GM06990 (cell line): ENCODE data around the gene SPIN3.
"Not testable (repeated sequence)": the region's sequence is repeated elsewhere in the genome, so short reads cannot be mapped to it uniquely, and the experiment has no call there.

Source experiments
- DNase-seq: peaks from one replicate; pipeline ENCODE4 v3.0.0-alpha.2; 2011; ENCODE audit not compliant: insufficient read length; ENCODE audit errors: extremely low read depth
- H3K27me3 ChIP-seq: replicated peaks from 2 replicates; pipeline ENCODE4 v1.6.0; 2011; ENCODE audit warnings: low read length; ENCODE audit not compliant: control insufficient read depth, insufficient read depth
- H3K36me3 ChIP-seq: 2 replicates; pipeline ENCODE4 v1.5.1; 2011; ENCODE audit warnings: low read length; ENCODE audit not compliant: control insufficient read depth, insufficient read depth
- H3K4me3 ChIP-seq: replicated peaks from 2 replicates; pipeline ENCODE4 v1.5.1; 2011; ENCODE audit warnings: low read depth, mild to moderate bottlenecking, control low read depth, low read length
- CTCF ChIP-seq: IDR thresholded peaks from 2 replicates; pipeline ENCODE4 v1.5.1; 2011; ENCODE audit warnings: low read length, control low read depth, mild to moderate bottlenecking, inconsistent platforms; ENCODE audit not compliant: insufficient read depth, poor library complexity, severe bottlenecking

The SPIN3 gene

DNA sequence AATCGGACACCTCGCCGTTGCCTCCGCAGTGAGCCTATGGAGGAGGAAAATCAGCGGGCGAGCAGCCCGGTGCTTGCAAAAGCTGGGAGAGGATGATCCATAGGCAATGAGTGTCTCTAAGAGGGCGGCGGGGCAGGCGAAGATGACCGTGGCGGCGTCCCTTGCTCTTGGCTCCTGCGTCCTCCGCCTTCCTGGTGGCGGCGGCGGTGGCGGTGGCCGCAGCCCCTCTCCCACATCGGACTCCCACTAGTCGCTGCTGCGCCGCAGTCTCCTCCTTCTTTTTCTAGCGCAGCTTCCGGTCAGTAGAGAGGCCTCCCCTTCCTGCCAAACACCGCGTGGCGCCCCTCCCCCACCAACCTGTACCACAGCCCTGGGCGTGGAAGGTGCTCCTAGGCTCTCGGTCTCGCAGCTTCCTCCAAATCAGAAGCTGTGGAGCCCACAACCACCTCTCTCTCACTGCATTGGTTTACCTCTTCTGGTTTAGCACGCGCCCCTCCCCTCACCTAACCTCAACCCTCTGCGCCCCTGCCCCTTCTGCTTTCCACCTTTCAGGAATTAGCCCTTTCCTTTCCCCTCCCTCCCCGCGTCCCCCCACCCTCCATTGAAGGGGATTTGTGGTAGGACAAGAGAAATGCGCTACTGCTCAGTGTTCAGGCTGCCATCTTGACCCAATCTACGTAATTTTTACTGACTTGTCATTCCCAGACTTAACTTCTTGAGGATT is at the start of gene SPIN3:
Gene SPIN3, minus strand, starts transcription at position 271 of the 724 bp plus-strand sequence. CDS start 594 bp downstream, outside the sequence.
- no peak for TF ChIP-seq CTCF
- no peaks in the 10 kb centered on the region for H3K36me3 ChIP-seq
- H3K4me3 ChIP-seq: peak within 1 kb of the TSS; percentile 72
- H3K27me3 ChIP-seq: no peaks in the 10 kb centered on the region
- DNase-seq: peak; percentile 84

DNA sequence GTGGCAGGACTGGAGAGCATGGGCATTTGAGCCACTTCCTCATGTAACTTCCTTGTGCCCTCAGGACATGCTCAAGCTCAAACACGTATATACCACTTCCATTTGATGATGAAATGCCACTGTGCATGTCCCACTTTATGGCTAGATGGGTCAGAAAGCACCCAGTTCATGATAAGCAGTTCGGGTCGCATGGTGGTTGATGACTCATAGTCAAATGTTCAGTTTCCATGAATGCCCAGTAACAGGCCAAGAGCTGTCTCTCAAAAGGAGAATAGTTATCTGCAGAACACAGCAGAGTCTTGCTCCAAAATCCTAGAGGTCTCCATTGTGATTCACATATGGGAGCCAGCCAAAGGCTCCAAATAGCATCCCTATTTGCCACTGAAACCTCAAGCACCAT is 48.9 kb upstream of the SPIN3 start:
- no peaks in the 10 kb centered on the region for H3K27me3 ChIP-seq
- no peak for DNase-seq

GRCh38 chrX:57037265-57037664 is 41.9 kb upstream of the SPIN3 start:
- DNase-seq, H3K36me3 ChIP-seq, H3K27me3 ChIP-seq, H3K4me3 ChIP-seq: not testable (repeated sequence)

More for the DNA sequence above, 48.9 kb upstream of the SPIN3 start:
- H3K36me3 ChIP-seq: no peaks in the 10 kb centered on the region
- H3K4me3 ChIP-seq: no peak overlapping the region
- no peak for TF ChIP-seq CTCF

DNA sequence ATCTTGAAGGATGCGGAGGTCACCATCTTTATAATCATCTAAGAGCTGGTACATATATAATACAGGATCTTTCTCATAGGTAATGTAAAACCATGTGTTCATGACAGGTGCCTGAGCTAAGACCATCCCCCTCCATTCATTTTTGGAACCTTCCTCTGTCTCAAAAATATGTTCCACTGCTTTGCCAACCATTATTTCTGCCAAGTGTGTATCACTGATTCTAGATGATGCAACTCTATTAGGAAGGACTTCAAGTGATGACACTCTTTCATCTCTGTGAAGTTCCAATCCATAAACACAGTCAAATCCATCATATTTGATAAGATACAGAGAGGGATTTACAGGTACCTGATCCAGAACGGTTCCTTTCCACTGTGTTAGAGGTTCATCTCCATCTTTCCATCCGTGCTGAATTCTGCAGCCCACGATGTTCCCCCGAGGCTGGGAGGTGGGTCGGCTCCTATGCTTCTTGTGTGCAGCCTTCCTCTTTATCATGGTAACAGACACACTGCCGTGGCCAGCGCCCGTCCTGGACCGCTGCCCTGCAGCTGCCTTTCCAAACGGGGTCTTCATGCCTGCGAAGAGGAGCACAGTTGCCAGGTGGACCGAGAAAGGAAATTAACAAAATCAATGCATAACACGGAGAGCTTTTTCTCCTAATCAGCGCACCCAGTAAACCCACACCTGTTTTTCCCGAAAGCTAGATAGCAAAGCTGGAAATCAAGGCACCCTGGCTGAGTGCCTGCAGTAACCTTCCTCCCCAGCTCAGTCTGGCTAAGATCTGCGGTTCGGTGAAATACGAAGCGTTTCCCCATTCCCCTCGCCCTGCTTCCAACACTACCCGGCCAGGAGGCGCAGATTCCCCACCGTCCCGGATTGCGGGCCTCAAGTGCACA is 718 bp downstream of the SPIN3 start:
- no peaks in the 10 kb centered on the region for H3K27me3 ChIP-seq
- no peak for TF ChIP-seq CTCF
- H3K4me3 ChIP-seq: peak overlapping the region; percentile 72
- no peak for DNase-seq
- H3K36me3 ChIP-seq: no peaks in the 10 kb centered on the region

- H3K4me3 ChIP-seq: no peak overlapping the region
- H3K27me3 ChIP-seq: no peaks in the 10 kb centered on the region
- no peak for TF ChIP-seq CTCF
Measured at GRCh38 chrX:56987741-56988140, 7.6 kb downstream of the SPIN3 start.

DNA sequence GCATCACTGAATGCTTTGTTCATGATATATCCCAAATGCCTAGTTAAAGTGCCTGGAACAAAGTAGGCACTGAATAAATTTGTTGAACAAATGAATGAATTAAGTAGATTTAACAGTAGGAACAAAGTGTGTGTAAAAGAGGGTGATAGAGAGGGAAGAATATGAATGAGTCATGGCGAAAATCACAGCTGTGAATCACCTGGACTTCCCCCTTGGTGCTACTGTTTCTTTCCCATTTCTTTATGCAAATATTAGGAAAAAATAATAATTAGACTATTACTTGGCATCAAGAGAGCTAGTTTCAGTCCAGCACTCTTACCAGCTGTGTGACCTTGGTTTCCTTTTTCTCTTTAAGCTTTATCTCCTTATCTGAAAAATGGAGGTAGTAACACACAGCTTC is 9.2 kb downstream of the SPIN3 start:
- no peak for TF ChIP-seq CTCF
- H3K36me3 ChIP-seq: no peaks in the 10 kb centered on the region
- DNase-seq: peak; percentile 29

More at GRCh38 chrX:56987741-56988140, 7.6 kb downstream of the SPIN3 start:
- DNase-seq: no peak
- no peaks in the 10 kb centered on the region for H3K36me3 ChIP-seq

More for the DNA sequence above, 9.2 kb downstream of the SPIN3 start:
- Histone ChIP-seq H3K27me3 (no peaks in the 10 kb centered on the region), H3K4me3 (no peak overlapping the region)
